NB4 (cell line): ENCODE data around the gene TNKS2.

ENCODE experiments used
- MYC ChIP-seq: IDR thresholded peaks from 2 replicates; pipeline ENCODE4 v1.6.1; 2011; ENCODE audit warnings: low read depth, low read length
- POLR2A ChIP-seq: IDR thresholded peaks from 2 replicates; pipeline ENCODE4 v1.6.1; 2011; ENCODE audit warnings: mild to moderate bottlenecking; ENCODE audit not compliant: insufficient read length; ENCODE audit errors: extremely low read depth
- TF ChIP-seq, protein P1 (sequence below): IDR thresholded peaks from one replicate; pipeline ENCODE4 v1.5.1; 2012; ENCODE audit warnings: low read depth, low read length
- TF ChIP-seq, protein P2 (sequence below): IDR thresholded peaks from 2 replicates; pipeline ENCODE4 v1.6.1; 2011; ENCODE audit warnings: low read depth, low read length

DNA sequence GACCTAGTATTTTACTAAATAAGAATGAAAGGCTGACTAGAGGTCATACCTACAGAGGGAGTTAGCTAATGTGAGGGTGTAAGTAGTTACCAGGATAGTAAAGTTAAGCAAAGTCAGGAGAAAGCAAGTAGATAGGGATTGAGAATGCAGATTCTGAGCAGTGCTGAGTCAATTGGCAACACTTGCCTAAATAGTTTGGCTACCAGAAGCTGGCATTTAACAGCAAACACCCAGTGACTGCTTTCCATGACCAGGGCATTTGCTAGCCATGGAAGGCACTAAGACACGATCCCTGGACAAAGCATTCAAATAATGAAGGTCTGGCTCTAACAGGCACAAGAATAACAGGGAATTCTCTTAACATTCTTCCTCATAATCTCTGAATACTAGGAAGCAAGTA lies 25.9 kb downstream of the TNKS2 start:
- TF ChIP-seq, protein P1, sequence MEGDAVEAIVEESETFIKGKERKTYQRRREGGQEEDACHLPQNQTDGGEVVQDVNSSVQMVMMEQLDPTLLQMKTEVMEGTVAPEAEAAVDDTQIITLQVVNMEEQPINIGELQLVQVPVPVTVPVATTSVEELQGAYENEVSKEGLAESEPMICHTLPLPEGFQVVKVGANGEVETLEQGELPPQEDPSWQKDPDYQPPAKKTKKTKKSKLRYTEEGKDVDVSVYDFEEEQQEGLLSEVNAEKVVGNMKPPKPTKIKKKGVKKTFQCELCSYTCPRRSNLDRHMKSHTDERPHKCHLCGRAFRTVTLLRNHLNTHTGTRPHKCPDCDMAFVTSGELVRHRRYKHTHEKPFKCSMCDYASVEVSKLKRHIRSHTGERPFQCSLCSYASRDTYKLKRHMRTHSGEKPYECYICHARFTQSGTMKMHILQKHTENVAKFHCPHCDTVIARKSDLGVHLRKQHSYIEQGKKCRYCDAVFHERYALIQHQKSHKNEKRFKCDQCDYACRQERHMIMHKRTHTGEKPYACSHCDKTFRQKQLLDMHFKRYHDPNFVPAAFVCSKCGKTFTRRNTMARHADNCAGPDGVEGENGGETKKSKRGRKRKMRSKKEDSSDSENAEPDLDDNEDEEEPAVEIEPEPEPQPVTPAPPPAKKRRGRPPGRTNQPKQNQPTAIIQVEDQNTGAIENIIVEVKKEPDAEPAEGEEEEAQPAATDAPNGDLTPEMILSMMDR = no peak
- no peak for TF ChIP-seq POLR2A
- TF ChIP-seq MYC = no peak
- TF ChIP-seq, protein P2, sequence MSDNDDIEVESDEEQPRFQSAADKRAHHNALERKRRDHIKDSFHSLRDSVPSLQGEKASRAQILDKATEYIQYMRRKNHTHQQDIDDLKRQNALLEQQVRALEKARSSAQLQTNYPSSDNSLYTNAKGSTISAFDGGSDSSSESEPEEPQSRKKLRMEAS = no peak
